Activated naive CD4-positive, alpha-beta T cell (primary cell): ENCODE data around the gene BTG2.

Experiments
- DNase-seq, 4 experiments: peaks; one replicate each; lab custom pipeline; 2025; lab: John Stamatoyannopoulos, UW

Gene BTG2

DNA sequence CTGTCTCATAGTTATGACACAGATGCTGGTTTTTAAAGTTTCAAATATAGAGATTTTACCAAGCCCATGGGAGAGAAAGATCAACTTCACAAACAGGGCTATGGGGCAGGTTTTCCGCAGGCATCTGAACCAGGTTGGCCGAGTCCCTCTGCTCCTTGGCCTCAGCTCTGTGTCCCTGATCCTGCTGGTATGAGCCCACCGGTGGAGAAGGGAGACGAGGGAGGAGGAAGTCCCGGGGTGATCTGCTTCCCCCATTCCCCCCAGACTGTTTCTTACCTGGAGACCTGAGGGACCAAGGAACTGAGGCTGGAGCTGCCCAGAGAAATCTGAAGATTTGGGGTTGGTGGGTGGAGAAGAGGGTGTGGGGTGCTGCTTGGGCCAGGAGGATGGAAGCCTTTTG is 28.9 kb upstream of the BTG2 start:
- no peak for DNase-seq

DNA sequence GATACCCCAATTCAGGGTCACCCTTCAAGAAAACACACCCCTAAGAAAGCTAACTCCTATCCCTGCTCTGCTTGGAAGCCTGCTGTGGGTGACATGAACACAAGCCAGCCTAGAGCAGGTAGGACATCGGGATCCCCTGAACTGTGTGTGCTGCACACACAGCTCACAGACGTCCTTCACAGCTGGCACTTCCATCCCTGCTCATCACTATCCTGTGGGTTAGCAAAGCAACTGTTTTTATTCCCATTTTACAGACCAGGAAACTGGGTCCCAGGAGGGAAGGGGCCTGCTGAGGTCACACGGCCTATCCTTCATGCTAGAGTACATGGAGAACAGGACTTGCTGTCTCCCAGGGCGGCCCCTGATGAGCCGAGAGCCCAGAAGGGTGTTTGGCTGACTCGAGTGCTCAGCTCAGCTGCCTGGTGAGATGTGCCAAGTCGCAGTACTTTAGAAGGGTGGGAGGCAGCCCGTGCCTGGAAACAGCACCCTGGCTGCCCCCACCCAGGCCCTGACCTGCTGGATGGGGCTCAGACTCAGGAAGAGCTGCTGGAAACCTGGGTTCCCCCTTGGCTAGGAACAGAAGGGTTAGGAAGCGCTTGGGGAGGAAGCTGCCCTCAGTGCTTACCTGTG is 28.3 kb upstream of the BTG2 start:
- DNase-seq = no peak

DNA sequence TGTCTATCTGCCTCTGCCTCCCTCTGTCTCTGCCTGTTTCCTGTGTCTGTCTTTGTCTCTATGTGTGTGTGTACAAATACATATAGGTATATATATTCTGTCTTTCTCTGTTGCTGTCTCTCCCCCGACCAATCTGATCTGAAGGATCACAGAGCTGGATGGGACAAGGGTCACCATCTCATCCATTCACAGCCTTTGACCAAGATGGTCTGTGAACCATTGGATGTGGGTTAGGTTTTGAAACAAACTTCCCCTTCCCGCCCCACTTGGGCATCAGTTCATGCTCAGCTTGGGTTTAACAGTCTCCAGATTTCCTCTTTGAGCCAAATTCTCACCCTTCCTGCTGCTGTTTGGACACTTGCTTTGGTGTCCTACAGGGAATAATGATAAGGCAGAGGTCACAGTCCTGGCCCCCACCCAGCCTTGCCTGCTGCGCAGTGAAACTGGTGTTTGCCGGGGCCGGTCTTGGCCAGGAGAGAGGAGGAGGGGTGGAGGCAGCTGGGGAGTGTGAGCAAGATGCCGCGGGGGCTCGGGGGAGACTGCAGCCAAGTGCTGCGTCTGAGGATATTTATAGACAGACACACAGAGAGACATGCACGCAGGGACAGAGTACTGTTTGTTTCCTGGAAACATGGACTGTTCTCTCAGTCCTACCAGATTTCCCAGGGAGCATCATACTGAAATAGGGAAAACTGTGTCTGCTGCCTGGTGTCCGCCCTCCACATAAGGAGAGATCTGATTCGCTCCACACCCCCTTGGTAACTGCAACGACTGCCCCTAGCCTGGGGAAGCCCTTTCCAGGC is 27.0 kb upstream of the BTG2 start:
- no peak for DNase-seq

DNA sequence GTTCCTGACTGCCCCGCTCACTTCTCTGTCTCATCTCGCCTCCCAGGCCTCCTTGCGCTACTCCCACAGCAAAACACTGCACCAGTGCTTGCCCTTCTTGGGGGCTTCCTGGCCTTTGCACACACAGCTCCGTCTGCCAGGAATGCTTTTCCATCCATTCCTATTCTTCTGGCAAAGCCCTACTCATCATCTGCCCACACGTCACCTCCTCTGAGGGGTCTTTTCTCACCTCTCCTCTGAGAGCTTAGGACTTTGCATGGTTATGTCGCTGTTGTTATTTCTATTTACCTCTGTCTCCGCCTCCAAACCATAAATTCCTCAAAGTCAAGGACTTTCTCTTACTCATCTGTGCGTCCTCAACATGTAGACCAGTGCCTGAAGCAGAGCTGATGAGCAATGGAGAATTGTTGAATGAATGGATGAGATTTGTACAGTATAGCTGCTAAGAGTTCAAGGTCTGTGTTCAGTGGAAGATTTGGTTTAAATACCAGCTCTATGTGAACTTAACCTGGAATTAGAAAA is 26.4 kb upstream of the BTG2 start:
- DNase-seq = no peak

DNA sequence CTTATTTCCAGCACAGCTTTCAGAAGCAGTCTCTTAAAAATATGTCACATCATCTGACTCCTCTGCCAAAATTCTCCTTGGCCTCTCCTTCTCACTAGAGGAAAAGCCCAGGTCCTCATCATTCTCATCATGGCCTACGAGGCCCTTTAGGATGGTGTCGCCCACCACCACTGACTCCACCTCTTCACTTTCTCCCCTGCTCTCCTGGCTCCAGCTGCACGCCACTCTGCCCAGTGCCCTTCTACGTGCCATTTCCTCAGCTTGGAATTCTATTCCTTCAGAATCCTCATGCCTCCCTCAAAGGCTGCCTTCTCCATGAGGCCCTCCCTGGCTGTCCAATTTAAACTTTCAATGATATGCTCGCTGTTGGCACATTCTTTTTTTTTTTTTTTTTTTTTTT is 25.3 kb upstream of the BTG2 start:
- no peak for DNase-seq

DNA sequence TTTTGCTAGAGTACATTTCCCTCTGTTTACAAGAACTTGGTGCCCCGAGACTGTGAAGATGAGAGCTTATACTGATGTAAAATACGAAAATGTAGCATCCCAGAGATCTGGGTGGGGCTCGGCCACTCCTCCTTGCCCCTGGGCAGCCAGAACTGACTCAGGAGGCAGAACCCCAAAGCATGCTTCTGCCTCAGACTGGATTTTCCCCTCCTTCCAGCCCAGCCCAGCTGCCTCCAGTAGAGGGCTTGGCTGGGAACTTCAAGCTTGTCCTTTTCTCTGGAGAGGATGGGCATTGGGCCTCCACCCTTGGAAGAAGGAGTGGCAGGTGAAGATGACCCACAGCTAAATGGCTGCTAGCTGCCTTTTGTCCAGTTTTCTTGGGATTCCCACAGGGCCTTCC is 24.3 kb upstream of the BTG2 start:
- no peak for DNase-seq

DNA sequence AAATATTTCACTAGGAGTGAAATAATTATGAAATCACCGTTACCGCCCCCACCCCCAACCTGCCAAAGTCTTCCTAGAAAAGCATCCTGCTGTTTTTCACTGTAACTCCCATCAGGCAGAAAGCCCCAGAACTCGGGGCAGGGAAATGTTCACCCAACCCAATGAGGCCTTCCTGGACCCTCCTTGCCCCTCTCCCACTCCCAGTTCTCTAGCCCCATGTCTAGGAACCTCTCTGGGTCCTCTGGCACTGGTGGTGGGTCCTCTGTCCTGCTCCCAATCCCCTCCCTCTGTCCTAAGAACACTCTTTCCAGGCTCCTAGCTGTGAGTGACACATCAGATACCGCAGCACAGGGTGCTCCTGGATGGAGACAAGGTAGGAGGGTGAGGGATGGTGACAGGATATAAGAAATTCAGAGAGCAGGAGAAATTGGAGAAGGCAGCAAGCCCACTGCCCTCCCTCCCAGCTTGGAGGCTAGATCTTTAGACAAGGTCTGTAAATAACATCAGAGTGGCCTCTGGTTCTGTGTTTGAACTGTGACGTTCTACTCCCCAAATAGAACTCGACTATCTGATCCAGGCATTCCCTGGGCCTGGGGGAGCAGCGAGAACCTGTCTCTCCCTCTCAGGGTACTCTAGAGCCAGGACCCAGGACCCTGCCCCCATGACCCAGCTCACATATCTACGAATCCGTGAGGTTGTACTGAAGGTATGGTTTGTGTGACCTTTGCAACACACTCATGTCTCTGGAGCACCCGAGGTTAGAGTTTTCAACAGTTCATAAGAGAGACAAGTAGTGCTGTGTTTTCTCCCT is 23.3 kb upstream of the BTG2 start:
- no peak for DNase-seq

DNA sequence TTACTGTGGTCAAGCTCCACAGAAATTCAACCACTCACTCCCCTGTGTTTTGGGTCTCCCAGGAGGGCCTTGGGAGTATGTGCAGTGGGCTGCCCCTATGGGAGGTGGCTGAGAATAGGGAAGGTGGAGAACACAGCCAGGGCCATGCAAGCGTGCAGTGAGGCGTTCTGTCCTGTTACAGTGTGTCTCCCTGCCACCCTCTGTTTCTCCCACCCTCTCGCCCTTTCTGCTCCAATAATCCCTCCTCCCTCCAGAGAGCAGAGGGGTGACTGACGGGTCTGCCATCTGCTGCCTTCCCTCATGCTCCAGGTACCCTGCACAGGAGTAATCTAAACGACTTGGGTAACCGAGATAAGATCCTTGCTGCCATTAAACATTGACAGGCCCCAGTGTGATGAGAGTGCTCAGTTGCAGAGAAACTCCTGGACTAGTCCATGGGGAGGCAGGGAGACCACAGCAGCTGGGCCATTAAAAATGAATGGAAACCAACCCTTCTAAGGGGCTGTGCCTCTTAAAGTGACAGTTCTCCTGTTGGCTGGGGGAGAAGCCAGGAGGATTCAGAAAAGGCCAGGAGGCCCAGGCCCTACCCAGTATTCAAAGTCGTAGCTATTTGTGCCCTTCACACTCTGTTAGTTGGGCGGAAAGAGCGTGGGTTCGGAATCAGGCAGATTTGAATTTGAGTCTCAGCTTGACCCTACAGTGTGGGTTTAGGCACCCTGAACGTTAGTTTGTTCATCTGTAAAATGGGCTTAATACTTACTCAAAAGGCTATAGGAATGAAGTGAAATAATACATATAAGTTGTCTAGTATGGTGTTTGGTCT is 22.4 kb upstream of the BTG2 start:
- no peak for DNase-seq

DNA sequence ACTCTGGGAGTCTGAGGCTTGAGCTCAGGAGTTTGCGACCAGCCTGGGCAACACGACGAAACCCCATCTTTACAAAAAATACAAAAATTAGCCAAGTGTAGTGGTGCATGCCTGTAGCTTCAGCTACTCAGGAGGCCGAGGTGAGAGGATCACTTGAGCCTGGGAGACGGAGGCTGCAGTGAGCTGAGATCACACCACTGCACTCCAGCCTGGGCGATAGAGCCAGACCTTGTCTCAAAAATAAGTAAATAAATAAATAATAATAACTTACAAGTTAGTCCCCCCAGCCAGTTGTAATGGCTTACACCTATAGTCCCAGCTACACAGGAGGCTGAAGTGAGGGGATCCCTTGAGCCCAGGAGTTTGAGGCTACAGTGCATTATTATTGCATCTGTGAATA is 21.7 kb upstream of the BTG2 start:
- no peak for DNase-seq

DNA sequence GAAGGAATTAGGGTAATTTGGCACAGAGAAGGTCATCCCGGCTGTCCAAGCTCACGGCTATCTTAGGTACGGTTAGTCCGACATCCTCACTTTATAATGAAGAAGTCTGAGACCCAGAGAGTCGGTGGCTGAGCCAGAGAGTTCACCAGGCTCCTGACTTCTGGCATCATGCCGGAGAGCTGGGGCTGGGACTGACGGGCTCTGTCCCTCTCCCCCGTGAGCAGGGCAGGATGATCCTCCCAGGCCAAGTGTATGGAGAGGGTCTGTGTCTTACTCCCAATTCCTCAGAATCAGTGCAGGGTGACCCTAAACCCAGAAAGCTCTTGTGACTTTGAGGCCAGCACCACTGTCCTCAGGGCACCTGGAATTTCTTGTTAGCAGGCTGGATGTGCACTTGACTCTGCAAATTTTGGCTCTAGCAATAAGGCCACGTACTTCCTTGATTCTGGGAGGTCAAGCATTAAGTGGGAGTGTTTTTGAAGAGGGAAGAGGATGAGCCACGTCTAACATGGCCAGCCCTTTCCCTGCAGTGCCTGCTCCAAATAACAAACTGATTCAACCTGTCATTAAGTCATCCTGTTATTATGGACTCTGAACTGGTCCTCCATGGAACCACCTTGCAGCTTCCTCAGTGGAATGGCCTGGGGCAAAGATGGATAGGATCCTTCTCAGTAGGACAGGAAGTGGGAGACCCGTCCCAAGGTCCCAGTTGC is 20.8 kb upstream of the BTG2 start:
- no peak for DNase-seq

DNA sequence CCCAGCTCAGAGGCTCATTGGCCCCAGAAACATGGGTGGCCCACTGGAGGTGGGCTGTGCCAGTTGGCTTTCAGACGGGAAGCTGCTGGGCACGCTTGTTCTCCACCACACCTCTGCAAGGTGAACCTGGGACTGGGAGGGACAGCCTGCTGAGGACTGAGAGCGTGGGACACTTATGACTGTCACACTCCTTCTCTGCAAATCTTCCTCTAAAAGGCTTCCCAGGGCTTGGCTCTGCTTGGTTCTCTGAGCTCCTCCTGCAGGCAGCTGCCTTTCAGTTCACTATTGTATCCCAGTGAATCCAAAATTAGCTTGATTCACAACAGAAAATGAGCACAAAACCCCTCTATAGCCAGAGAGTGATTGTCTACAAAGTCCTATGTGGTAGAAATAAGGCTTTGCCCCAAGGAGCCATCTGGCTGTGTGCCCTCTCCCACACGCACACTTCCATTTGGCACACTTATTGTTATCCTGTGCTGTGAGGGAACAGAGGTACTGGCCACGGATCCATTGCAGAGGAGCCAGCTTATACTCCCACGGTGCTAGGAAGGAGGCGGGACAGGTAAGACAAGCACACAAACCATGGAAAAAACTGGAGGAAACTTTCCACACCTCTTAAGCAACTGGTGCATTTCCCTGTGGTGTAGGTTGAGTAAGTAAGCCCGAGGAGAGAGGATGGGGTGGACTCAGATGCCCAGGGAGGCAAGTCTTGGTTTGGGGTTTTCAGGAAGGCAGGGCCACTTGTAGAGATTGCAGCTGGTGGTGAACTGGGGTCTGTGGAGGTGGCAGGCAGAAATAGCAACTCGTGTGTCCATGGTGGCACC is 18.9 kb upstream of the BTG2 start:
- DNase-seq = no peak

DNA sequence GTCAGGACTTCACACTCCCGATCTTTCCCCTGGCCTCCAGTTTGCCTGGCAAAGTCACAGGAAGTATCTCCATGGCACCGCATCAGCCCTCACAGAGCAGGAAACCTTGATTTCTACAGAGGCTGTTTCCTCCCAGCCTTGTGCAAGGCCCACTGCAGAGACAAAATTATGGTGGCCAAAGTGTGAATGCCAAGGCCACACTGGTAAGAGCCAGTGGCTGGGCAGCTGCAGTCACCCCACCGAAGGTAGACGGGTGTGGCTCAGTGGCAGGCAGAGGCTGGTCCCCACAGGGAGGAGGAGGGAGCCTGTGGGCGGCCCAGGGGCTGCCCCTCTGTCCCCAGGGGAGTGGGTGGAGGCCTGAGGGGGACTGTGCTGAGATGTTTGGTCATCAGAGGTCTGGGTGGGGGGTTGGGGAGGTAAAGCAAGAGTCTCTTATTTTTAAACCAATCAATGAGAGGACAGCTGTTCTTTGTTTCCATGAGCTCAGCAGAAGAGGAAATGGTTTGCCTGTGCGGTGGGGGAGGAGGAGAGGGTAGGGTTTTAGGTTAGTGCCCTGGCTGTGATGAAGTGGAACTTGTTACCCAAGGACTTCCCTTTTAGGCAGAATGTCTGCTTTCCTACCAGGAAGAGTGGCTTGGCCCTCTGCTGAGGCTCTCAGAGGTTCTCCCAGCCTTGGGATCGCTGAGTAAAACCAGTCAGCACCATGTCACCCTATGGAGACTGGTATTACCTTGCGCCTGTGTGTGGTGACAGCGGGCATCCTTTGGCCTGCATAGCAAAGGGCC is 18.0 kb upstream of the BTG2 start:
- DNase-seq = peak in 2 of 4 experiments; percentile 50 to 51

DNA sequence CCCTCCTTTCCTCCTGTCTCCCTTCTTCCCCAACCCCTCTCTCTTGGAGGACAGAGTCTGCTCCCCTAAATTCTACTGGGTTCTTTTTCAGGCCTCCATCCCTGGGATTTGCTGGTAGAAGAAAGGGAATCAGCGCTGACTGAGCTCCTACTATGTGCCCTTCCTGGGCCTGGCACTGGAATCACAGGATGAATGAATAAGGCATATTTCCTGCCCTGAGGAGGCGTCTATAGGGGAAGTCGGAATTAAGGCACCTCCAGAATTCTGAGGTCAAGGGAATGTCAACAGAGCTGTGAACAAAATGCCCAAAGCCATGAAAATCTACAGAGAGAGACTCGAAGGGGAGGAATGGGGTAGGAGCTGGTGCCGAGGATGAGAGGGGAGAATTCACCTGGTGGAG is 17.4 kb upstream of the BTG2 start:
- DNase-seq = no peak

DNA sequence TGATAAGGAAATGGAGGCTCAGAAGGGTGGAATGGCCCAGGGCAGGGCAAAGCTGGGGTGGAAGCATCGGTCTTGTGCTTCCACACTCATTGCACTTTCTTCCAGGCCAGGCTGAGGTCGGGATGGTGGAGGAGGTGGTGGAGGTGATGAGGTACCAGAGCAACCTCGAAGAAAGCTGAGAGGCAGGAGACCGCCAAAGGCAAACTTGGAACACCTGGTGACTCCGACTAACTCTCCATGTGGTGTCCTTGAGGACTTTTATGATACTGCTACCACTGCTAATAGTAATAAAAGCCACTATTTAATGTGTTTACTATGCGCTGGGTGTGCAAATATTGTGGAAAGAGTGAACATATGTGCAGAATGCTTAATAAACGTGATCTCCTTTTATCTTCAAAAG is 16.9 kb upstream of the BTG2 start:
- DNase-seq = no peak

DNA sequence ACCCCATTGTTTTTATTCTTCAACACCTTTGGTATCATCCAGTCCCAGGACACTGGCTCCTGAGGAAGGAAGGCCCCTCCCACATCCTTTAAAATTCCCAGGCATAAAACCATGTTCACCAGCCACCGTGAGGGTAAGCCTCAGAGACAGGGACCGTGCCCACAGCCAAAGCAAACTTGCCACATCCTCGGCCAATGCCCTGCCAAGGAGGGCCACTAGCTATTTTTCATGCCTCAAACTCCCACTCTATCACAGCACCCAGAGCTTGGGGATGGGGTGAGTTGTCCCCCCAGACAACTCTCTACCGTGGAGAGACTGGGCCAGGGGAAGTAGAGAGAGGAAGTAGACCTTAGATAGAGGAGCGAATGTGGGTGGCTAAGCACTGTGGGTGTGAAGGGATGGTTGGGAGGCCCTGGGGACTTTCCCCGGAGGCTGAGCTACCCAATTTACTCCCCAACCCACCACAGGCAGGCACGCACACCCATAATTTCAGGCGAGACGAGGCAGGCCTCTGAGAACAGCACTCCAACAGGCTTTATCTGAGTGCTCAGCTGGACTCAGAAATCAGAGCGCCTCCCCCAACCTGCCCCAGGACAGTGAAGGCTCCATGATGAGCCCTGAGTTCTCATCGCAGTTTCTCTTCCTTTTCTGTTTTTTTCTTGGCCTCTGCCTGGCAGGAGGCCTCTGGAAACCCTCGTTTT is 15.9 kb upstream of the BTG2 start:
- peak; percentile 52 to 72 (median 66) for DNase-seq

DNA sequence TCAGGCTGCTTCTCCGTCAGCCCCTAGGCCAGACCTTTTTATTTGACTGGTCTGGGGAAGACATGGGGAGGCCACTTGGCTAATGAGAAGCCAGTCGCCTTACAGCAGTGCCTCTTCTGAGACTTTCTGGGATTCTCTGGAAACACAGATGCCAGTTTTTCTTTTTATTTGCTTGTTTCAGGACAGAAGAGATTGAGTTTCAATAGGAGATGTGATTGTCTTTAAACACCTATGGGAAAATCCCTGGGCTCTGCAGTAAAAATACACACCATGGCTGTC is 15.4 kb upstream of the BTG2 start:
- no peak for DNase-seq

DNA sequence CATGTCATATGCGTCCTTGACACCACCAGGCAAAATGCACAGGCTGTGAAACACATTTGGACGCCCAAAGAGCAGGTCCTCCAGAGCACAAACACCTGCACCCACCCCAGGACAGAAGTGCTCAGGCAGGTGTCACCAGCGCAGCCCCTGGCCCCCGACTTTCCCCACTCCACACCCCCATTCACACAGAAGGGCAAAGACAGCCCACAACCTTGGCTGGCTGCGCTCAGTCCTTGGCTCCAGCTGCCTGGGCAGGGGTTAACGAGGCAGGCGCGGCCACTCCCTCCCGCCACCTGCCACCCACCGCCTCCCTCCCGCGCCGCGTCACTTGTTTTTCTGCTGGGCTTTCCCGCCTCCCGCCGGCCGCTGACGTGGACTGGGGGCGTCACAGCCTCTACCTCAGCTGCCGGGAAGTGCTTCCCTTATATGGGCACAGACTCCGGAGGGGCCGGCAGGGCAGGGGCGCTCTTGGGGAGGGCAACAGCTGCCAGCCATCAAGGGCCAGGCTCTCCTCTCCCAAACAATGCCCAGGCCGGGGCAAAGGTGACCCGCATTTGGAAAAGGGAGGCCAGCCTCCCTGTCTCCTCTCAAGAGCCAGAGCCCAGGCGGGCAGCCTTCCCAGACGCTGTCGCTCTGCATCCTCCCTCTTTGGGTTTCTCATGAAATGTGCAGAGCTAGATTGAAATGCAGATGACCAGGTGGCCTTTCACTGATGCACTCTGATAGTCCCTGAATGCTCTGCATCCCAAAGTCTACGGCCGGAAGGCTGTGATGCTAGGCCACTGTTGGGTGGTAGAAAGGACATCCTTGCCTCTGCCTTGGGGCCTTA is 14.8 kb upstream of the BTG2 start:
- peak; percentile 78 to 96 (median 89) for DNase-seq
